ENCODE data around the gene EXOC3. TPM values are rescaled to one million over a fixed set of nuclear protein-coding genes. Genes with fewer than 3 reads are reported as not detected.
A peak's percentile ranks its signal among the peaks of the same experiment; 100 is the strongest.
"Not testable (repeated sequence)": the region's sequence is repeated elsewhere in the genome, so short reads cannot be mapped to it uniquely, and the experiment has no call there.

Gene EXOC3
- 28.6 and 42.9 TPM in 2 replicates for total RNA-seq

- peak in 1 of 2 donors; percentile 73 for DNase-seq (ENCODE audit: low read depth in 2 of 2)
Observed at GRCh38 chr5:442335-443238, at the start of gene EXOC3. TSS of gene EXOC3 (plus strand) at chr5:443176. CDS start at chr5:446206, 3,030 bp downstream.

- DNase-seq (ENCODE audit: low read depth in 2 of 2) = no peak
Observed at GRCh38 chr5:393846-394275, 49.1 kb upstream of the EXOC3 start.

DNA sequence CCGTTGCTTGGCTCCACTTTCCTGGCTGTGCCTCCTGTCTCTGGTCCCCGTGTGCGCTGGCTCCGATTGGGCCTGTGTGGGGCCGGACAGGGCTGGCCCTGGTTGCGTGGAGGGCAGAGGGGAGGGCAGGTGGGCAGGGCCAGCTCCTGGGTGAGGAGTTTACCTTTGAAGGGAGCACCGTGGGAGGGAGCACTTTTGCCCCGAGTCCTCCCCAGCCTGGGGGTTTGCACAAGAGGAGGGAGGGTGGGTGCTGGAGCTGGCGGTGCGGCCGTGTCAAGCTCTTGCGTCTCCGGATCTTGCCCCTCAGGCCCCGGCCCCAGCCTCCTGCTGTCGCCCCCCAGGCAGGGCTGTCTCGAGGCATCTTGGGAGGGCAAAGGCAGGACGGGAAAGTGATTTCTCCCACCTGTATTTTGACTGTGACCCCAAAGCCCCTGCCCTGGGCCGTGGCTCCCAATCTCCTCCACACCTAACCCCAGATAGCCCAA is 48.3 kb upstream of the EXOC3 start:
- DNase-seq (ENCODE audit: low read depth in 2 of 2) = no peak

DNA sequence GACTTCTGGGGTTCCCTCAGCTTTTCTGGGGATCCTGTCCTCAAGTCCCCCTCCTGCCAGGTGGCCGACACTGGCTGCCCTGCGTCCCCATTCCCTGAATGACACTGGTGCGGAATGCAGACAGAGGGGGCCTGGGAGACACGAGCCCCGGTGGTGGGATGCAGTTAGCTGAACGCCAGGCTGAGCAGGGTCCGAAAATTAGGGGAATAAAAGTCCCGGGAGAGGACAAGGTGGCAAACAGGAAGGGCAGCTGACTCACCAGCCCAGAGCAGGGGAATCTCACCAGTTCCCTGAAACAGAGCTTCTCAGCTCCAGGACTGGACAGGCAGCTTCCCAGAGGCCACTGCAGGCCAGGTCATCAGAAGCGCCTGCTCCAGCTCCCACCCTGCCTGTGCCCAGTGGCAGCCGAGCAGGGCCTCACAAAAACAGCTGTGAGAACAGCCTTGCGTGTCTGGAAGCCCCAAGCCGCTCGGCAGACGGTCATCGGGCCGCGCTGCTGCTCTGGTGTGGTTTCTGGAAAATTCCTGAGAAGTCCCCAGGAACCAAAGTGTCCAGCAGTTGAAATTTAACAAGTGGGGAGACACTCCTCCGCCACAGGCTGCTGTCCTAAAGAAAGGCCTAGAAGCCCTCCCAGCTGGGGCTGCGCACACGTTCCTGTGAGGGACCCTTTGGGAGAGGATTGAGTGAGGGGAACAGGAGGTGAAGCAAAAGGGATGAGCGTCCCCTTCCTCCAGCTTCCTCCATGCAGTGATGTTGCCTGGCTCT is 47.6 kb upstream of the EXOC3 start:
- peak in 1 of 2 donors; percentile 91 for DNase-seq (ENCODE audit: low read depth in 2 of 2)

GRCh38 chr5:395921-396530 is 47.0 kb upstream of the EXOC3 start:
- DNase-seq (ENCODE audit: low read depth in 2 of 2) = no peak

- no peak for DNase-seq (ENCODE audit: low read depth in 2 of 2)
Observed at GRCh38 chr5:396531-396961, 46.4 kb upstream of the EXOC3 start.

DNA sequence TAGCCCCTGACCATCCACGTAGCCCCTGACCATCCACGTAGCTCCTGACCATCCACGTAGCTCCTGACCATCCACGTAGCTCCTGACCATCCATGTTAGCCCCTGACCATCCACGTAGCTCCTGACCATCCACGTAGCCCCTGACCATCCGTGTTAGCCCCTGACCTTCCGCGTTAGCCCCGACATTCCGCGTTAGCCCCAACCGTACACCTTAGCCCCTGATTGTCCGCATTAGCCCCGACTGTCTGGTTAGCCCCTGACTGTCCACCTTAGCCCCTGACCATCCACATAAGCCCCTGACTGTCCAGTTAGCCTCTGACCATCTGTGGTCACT is 44.9 kb upstream of the EXOC3 start:
- not testable (repeated sequence) for DNase-seq (ENCODE audit: low read depth in 2 of 2)

DNA sequence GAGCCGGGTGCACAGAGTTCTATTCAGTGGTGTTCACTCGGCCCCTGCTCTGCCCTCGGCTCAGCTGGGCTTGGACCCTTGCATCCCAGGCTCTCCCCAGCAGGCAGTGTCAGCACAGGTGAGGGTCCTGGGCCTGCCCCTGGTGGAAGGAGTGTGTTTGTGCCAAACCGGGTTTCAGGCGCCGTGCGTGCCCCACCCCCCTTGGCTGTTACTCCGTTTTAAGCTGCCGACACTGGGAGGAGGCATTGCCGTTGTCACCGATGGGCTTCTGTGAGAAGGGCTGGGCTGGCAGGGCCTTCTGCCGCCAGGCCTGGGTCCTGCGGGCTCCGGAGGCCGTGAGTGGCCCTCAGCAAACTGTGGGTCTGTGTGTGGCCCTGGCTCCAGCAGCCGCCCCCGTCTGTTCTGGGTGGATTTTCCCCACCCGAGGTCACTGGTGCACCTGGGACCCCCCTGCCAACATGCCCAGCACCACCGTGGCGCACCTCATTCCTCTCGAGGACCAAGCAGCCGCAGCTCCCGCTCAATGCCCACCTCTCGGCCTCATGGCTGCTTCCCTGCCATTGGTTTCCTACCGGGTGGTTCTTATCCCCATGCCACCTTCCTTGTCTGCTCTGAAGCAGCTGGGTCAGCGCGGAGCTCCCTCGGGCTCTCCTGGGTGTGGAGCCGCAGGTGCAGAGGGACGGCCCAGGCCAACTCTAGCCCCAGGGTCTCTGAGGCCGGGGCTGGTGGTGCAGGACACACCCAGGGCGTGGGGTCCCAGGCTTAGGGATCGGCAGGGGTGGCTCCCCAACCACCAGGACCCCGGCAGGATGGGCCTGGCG is 44.3 kb upstream of the EXOC3 start:
- no peak for DNase-seq (ENCODE audit: low read depth in 2 of 2)

DNA sequence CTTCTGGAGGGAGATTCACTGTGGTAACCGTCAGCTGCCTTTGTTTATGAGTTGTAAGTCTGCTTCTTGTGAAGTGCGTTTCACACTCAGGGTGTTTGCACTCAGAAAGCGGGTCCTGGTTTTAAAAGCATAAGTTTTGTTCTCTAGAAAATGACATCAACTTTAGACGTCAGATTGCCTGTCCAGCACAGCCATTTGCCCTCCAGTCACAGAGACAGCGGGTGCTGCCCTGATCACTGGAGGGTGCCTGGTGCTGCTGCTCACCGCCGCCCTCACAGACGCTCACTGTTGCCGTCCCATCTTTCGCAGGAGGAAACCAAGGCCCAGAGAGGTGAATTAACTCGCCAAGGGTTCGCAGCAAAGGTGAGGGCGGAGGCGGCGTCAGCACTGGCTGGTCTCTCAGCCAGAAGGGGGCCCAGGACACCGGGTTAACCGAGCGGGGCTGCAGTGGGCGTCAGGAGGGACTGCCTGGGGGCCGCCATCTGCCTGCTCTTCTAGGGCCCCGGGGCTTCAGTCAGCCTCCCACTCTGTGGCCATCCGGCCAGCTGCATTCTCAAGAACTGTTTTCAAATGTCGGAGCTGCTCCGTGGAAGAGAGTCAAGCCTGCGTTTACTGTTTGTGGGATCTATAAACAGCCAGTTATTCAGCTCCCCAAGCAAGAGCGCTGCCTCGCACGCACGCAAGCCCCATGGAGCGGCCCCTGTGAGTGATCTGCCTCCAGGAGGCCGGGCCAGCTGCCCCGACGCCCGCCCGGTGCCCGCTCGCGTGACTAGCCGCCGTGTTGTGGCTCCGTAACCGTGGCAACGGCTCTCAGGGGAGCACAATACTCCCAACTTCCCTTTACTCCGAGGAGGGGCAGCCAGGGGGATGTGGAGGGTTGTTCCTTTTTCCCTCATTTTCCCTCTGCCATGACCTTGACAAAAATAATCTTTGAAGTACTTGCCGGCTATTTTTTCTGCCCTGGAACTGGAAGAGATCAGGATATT is 43.4 kb upstream of the EXOC3 start:
- peak; percentile 88 to 98 for DNase-seq (ENCODE audit: low read depth in 2 of 2)

- DNase-seq (ENCODE audit: low read depth in 2 of 2) = peak; percentile 62 to 70
Observed at GRCh38 chr5:400282-401145, 42.5 kb upstream of the EXOC3 start.

DNA sequence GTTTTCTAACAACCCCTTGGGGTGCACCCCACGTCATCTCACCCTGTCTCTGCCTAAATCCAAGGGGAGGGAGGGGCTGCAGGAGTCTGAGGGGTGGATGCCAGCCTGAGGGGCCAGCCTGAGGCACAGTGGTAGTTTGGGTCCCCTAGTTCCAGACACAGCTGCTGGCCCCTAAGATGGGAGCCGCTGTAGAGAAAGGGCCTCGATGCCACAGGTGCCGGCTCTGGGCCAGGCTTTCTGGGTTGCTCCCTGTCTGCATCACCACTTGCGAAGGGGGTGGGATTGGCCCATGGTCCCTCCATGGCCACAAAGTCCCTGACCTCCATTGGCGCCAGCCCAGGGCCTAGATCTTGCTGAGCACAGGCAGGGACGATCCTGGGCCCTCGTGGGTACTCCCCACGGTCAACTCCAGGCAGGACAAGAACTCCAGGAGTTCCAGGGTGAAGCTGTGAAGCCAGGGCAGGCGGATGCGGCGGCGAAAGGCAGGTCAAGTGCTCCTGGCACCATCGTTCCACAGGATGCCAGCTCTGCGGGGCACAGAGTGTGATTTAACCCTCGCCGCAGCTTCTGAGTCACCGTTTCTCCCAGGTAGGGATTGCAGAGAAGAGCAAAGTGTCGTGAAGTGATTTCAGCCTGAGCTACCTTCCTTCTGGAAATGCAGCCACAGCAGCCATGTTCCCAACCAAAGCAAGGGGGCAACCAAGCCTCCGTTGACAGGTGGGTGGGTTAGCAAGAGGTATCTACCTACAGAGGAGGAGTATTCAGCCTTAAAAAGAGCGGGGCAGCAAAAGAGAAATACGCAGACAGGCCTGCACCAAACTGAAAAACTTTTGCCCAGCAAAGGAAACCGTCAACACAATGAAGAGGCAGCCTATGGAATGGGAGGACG is 41.6 kb upstream of the EXOC3 start:
- no peak for DNase-seq (ENCODE audit: low read depth in 2 of 2)

GRCh38 chr5:402219-402614 is 40.8 kb upstream of the EXOC3 start:
- DNase-seq (ENCODE audit: low read depth in 2 of 2) = not testable (repeated sequence)

GRCh38 chr5:402615-403359 is 40.2 kb upstream of the EXOC3 start:
- no peak for DNase-seq (ENCODE audit: low read depth in 2 of 2)

GRCh38 chr5:403995-404394 is 39.0 kb upstream of the EXOC3 start:
- no peak for DNase-seq (ENCODE audit: low read depth in 2 of 2)

- DNase-seq (ENCODE audit: low read depth in 2 of 2) = no peak
Observed at GRCh38 chr5:404666-405241, 38.2 kb upstream of the EXOC3 start.

DNA sequence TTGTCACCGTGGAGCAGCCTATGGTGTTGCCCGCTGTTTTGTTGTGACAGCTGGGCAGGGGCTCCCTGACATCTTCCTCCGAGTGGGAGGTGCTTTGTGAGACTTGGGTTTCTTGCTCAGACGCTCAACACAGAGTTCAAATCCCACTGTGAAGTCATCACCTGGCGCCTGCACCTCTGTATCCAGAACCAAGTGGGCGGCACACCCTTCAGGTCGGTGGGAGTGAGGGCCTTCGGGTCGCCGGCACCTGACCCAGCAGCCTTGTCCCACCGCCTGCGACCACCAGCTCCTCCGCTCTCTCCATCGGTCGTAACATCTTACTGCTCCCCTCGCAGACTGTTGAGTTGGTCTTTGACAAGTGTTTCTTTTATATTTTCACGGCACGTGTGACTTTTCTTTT is 37.6 kb upstream of the EXOC3 start:
- DNase-seq (ENCODE audit: low read depth in 2 of 2) = no peak

DNA sequence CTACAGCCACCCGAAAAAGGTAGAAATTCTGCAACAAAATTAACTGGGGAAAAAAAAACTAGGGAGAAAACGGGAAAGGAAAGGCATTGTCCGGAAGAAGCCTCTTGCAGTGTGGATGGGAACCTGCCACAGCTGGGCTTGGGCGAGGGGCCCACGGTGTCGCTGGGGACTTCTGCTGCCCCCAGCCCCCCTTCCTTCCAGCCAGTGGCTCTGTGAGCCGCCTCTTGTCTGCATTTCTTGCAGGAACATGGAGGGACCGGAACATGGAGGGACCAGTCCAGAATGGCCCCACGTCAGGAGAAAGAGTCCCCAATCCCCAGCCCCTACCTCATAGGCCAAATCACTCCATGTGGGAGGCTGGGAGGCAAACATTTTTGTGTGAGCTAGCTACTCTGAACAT is 36.9 kb upstream of the EXOC3 start:
- DNase-seq (ENCODE audit: low read depth in 2 of 2) = no peak

All from dermis microvascular lymphatic vessel endothelial cell (primary cell).